Cerebellar cortex (tissue), 1 donor: Measurements from ENCODE around the gene UBL4B.
"Not testable (repeated sequence)": the region's sequence is repeated elsewhere in the genome, so short reads cannot be mapped to it uniquely, and the experiment has no call there.

Source experiments
- DNase-seq: peaks from one replicate; pipeline ENCODE4 v3.0.0-alpha.2; 2015; ENCODE audit warnings: low spot score

UBL4B gene, protein sequence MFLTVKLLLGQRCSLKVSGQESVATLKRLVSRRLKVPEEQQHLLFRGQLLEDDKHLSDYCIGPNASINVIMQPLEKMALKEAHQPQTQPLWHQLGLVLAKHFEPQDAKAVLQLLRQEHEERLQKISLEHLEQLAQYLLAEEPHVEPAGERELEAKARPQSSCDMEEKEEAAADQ

DNA sequence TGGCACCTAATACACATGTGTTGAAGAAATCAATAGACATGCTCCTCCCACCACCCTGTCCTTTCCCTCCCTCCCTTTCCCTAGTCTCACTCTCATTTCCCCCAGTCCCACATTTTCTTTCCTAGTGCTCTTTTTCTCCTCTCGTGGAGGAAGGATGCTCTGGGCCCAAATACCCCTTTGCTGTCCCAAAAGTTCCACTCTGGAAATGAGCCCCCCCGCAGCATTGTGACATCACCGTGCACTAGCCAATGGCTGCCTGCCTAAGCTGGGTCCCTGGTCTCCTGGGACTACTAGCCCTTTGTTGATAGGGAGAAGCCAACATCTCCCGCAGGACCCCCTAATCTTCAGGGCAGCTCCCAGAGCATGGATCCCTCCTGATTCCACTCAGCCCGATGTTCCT is at the start of gene UBL4B:
TSS of gene UBL4B (plus strand) at position 301 of the 400 bp plus-strand sequence. CDS start at position 393, 92 bp downstream.
- no peak for DNase-seq

DNA sequence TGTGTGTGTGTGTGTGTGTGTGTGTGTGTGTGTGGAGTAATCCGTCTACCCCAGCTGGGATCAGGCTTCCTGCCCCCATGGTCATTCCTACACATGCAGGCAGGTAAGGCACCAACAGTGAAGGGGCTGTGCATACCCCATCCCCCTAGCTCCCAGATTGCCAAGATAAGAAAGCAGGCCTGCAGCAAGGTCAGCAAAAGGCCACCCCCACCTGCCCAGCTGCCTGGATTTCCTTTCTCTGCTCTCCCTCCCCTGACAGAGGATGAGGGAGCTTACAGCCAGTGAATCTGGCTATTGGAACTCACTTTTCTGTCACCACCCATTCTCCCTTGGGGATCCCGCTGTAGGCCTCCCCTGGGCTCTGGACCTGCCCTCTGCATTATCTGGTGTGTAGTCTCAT is 49.6 kb upstream of the UBL4B start:
- DNase-seq, result no peak

DNA sequence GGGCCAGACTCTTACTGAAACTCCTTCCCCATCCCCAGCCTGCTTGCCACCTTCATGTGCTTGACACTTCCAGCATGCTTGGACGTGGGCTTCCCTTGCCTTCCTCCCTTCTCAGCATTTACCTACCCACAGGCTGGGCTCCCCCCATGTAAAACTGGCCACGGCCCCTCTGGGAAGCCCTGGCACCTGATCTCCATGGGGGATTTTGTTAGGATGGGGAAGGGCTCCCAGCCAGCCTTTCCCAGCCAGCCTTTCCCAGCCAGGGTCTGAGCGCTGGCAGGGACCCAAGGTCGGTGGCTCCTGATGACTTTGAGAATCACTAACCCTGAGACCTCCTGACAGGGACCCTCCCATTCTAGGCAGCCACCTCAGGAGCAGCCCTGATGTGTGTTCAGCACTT is 48.5 kb upstream of the UBL4B start:
- DNase-seq, result no peak

DNA sequence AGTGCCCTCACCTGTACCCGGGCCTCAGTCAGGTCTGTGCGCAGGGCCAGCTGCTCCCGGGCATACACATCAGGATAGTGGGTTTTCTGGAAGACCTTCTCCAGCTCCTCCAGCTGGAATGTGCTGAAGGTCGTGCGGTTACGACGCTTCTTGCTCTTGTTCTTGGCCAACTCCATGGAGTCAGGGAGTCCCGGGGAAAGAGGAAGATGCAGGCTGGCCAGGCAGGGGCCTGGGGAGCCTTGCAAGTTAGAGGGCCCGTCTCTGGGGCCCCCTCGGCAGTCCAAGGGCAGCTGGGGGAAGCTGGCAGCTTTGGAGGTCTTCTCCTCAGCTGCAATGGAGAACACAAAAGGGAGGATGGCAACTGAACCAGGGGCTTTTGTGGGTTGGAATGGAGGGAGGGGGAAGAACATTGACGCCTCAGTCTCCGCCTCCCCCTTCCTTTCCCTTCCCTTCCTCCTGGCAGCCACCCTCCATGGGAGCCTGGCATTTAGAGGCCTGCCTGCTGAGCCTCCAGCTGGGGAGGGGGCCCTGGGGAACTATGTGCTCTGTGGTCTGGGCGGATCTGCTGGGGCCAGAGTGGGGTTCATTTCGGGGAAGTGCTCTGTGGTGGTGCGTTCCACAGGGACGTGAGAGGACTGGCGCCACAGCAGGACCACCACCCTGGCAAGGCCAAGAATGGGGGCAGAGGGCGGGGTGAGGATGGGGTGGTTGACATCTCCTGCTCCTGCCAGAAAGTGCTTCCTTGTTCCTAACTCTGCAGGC is 47.5 kb upstream of the UBL4B start:
- no peak for DNase-seq

DNA sequence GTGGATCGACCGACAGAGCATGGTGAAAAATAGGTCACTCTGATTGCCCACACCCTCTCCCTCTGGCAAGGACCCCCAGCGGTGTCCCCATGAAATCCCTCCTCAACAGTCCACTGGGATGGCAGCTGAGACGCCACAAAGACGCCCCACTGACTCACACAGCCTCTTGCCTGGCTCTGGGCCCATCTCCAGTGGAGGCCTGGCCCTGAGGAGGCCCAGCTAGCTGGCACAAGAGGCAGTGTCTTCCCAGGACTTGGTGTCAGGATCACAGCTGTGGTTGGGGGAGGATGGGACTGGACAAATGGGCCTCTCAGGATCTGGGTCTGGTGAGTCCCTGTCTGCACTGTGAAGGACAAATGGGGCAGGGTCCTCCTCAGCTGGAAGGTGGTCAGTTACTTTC is 46.4 kb upstream of the UBL4B start:
- DNase-seq, result no peak

DNA sequence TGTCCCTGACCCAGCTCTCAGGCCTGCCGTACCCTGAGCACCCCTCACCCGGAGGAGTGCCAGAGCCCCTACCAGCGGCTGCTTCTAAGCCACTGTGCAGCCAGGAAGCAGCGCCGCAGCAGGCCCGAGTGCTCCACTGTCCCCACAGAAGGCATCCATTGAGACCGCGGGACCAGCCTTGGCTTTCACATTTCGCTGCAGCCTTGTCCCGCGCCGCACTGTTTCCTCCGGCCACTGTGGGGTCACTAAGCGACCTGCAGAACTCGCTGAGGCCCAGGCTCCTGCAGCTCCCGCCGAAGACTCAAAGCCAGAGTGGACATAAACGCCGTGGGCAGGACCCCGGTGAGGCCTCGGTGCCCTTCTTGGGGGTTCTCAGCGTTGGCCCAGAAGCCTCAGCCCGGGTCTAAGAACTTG is 44.8 kb upstream of the UBL4B start:
- no peak for DNase-seq

DNA sequence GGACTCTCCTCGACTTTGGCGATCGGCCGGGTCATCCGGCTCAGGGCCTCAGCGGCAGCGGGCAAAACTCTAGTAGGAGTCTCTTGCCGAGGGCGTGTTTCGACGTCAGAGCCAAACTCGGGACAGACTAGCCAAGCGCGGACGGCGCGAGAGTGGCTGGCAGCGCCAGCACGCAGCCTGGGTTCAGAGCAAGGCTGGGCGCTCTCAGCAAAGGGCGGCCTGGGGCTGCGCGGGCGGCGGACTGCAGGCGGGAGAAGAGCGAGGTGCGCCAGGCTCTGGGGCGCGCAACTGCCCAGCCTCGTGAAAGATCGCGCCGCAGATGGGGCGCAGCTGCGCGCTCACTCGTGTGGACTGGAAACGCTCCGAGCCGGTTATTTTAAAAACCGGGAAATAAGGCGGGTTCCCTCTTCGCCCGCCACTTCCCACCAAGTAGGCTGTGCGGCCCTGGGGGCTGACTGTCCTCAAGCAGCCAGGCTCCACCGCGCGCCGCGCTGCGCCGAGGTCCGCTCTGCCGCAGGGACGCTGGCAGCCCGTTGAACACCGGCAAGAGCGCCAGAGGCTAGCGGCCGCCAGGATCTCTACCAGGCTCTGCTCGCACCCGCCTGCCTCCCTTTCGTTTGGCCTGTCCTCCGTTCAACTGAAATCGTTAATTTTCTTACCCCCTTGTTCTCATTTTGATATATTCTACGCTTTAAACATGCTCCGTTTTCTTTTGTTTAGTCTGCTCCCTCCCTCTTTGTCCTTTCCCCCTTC is 44.2 kb upstream of the UBL4B start:
- DNase-seq, result no peak

DNA sequence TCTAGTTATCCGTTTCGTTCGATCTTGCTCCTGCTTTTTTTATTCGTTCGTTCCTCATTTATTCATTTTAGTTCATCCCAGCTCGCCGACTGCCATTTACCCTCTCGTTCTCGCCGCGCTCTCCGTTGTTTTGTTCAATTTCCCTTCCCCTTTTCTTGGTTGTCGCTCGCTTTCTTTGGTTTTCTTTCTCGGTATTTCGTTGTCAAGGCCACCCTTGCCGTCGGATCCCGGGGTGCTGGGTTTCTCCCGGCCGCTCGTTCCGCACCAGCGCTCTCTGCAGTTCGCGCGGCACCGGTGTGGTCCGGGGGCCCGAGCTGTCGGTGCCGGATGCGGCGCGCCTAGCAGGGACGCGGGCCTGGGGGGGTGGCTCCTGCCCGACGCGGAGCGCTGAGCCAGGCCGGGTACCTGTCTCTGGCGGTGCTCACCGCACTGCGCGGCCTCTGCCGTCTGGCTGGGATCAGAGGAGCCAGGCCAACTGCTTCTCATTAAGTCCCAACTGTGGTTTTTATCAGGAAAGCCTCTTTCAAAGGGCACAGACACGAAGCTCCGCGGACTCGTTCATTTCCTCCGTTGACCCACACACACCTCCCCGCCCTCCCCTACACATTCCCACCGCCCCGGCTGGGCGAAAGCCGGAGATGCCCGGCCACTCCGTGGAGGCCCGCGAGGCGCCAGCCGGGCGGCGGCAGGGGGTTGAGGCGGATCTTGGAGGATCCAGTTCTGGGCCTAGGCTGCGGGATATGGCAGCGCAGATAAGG is 43.4 kb upstream of the UBL4B start:
- DNase-seq, result no peak

DNA sequence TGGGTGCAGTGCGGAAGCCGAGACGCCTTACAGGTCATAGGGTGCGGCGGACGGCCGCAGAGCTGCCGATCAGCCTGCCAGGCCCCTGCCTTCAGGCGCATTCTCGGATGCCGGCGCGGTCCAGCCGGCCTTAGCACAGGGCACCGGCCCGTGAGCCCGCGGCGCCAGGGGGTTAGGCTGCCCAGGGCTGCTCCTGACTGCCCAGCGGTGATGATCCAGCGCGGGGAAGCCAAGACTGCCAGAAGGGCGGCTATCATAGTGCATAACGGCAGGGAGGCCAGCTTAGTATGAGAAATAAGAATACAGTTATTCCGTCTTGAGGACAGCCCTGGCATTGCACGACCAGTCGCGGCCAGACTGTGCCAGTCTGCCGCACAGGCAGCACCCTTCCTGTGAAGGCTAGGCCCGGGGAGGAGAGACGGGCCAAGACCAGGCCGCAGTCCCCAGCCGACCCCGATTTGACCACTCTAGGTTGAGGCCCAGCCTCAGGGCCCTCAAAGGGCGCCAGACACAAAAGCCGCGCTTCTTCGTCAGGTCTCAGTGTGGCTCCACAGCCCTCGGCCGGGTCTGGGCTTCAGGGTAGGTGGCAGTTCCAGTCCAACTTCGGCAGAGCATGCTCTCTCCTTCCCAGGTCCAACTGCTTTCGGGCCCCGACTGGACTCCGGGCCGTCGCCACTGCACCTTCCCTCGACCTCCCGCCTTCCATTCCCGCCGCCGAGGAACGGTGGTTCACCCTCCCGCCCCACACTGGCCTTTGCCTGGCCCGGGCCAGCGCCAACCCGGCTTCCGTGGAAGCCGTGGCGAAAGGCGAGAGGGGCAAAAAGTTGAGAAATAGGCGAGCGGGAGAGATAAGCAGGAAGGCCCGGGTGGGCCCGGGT is 42.6 kb upstream of the UBL4B start:
- no peak for DNase-seq

DNA sequence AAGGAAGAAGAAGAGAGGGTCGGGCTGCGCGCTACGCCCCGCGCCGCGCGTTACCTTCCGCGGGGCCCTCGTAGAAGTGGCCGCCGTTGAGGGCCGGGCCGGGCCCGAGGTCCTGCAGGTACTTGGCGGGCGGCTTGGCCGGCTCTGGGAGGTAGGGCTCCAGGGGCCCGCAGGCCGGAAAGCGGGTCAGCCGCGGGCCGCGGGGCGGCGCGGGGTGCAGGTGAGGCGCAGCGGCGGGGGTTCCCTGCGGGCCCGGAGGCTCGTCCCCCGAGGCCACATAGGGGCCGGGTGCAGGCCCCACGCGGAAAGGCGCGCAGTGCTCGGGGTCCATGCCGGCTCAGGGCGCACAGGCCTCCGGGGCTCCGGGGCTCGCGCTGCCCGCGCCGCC is 42.0 kb upstream of the UBL4B start:
- DNase-seq, result no peak

DNA sequence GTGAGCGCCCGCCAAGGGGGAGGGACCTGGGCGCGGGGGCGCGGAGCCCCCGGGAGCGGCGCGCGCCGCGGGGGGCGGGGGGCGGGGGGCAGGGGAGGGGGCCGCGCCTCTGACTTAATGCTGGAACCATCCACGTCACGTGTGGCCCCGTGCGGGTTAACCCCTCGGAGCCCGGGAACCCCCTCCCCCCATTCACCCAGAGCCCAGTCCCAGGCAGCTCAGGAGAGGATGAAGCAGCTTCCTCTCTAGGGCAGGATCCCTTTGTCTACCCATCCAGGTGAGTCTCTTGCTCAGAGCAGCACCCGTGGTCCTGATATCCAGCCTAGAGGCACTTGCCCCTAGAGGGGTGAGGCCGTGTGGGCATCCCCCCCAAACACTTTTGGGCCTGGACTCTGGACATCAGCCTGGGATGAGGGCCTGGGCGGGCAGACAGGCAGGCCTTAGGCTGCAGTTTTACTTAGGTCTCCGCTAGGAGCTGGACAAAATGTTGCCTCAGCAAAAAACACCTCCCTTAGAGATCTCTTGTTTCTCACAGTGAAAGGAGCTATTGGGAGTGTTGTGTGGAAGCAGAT is 41.5 kb upstream of the UBL4B start, which contains the start of gene ALX3:
TSS of gene ALX3 (minus strand) at position 2 of the 572 bp plus-strand sequence. CDS start 60 bp downstream, outside the sequence.
- DNase-seq, result no peak

DNA sequence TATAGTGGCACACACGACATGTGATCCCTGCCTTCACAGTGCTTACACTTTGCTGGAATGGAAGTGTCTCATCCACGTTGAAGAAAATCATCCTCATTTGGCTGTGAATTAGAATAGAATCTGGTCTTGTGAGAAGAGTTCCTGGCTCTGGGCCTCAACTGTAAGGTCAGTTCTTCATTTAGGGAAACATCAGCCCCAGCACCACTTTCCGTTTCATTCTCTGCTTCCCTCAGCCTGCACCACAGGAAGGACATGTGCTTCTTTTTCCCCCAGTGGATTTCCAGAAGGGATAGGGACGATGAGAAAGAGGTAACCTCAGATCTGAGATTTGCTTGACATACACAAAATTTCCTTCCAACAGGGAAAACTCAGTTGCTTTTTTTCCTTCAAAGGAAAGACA is 38.1 kb upstream of the UBL4B start:
- no peak for DNase-seq

DNA sequence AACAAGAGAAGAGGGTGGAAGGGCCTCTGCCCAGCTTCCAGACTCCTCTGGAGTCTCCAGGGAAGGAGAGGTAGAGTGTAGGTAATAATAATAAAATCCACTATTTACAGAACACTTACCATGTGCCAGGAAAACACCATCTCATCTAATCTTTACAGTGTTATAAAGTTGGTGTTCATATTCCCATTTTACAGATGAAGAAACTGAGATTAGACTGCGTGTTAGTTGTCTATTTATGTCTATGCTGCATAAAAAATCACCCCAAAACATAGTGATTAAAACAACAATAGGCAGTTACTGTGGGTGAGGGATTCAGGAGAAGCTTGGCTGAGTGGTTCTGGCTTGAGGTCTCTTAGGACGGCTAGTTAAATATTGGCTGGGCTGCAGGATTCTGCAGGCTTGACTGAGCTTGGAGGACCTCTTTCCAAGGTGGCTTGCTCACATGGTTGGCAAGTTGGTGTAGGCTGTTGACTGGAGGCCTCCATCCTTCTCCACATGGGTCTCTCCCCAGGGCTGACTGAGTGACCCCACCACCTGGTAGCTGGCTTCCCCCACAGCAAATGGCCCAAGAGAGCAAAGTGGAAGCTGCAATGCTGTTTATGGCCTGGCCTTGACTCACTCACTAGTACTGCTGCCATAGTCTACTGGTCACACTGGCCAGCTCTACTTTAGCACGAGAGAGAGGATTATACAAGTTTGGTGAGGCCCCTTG is 35.3 kb upstream of the UBL4B start:
- no peak for DNase-seq

DNA sequence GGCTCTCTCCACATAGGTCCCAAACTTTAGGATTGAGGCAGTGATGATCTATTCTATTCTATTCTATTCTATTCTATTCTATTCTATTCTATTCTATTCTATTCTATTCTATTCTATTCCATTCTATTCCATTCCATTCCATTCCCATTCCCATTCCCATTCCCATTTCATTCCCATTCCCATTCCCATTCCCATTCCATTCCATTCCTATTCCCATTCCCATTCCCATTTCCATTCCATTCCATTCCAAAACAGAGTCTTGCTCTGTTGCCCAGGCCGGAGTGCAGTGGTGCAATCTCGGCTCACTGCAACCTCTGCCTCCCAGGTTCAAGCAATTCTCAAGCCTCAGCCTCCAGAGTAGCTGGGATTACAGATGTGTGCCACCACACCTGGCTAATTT is 32.2 kb upstream of the UBL4B start:
- not testable (repeated sequence) for DNase-seq

DNA sequence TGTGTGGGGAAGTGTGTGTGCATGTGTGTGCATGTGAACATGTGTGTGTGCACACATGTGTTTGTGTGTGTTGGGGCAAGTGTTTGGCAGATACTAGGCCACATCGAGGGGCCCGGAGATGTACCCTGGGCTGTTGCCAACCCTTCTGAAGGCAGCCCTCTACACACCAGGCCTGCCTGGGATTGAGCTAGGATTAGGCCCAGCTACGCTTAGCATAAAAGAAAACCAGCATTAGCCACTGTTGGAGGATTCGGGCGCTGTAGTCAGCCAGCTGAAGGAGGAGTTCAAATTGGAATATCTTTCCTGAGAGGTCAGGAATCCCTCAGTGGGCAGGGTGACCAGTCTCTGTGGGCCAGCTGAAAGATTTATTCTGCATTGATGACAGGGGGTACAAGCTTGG is 31.2 kb upstream of the UBL4B start:
- no peak for DNase-seq

DNA sequence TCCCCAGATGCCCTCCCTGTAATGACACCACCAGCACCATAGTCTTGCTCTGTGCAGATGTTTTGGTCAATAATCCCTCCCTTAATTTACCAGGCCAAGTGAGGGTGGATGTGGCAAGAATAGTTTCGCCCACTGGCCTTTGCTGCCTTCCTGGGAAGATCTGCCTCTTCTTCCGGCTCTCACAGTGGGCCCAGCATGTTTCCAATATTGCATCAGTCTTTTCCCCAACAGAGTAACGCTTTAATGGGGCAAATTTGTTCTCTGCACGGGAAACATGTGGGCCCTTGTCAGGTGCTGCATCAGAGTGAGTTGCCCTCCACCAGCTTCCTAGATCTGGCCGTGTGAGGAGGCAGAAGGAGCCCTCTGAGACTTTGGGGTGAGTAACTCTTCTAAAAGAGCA is 29.8 kb upstream of the UBL4B start:
- no peak for DNase-seq

DNA sequence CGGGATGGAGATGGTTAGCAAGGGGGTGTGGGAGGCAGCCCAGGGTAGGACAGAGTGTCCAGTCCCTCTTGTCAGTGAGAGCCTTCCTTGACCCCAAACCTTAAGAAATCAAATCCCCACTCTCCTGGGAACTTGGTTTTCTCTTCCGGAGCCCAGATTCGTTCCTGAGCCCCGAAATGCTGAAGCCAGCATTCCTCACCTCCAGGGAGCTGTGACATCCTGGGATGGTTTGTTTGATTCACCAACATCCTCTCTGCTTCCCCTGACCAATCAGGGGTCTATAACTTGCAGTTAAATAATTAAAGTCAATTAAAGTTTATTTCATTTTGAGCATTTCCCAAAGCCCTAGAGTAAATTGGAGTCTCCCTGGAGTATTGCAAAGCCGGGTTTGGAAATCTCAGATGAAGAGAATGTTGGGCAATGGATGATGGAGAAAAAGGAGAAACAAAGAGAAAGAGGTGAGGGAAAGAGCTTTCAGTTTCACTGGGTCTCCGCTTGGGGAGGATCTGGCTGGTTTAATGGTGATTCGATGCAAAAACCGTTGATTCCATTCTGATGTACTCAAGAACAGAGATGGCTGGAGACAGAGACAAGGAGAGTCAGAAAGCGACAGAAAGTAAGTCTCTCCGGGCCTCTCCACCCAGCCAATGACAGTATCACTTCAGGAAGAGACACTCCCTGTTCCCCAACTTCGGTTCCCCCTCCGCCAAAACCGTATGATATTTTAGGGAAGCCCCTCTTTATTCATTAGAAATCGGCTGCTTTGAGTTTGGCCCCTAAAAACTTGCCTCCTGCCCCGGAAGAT is 29.0 kb upstream of the UBL4B start:
- DNase-seq, result no peak

DNA sequence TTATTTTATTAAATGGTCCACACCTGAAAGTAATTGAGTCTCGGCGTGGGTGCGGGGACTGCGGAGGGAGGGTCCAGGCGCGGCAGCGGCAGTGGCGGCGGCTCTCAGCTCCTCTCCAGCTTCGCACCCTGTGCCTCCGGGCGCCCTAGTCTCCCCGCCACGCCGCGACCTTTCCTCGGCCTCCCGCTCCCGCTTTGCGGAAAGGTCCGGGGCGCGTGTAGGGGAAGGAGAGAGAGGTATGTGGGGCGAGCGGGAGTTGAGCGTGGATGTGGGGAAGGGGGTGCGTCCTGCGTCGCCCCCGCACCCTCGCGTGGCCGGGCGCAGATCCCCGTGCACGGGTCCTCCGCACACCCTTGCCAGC is 28.4 kb upstream of the UBL4B start:
- no peak for DNase-seq

DNA sequence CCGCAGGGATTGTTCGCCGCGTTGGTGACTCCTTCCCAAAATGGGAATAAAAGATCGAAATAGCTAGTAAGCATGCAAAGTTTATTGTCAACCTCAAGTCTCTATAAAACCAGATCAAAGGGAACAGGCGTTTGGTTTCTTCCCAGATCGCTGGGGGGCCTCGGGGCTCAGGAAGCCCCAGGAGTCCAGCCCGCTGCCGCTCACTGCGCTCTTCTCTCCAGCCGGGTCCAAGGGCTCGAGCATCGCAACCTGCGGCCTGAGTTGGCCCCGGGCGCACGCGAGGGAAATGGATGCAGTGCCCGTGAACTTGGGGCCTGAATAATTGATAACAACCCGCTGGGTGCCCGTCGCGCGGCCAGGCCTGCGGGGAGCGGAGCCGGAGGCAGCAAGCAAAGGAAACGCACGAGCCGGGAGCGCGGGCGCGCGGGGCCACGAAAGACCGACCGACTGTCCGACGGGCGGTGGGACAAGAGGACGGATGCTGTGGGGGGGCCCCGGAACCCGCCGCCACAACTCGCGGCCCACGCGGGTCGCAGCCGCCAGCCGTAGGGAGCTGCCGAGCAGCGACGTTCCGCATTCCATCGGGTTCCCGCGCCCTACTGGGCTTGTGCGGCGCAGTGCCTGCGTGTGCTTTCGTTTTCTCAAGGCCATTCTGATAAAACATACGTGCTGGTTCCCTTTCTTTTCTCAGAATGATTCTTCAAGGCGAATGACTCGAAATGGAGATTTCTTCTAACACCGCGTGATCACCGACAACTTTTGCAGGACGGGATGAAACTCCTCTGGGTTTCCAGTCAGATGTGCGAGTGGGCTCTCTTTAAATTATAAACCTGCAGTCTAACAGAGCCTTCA is 27.8 kb upstream of the UBL4B start:
- DNase-seq, result no peak
